ENCODE results near the gene VPS26A. TPM values are rescaled to one million over a fixed set of nuclear protein-coding genes. Genes with fewer than 3 reads are reported as not detected.

Gene VPS26A
- total and polyA plus RNA-seq, 2 donors (not counting 3 experiments of a cell fraction or from before 2014, with no cell fraction given) = 11.7 to 60.3 TPM

GRCh38 chr10:69209787-69210484 lies 86.0 kb downstream of the VPS26A start:
- DNase-seq (ENCODE audit: low read depth, low spot score) (no peak), FAIRE-seq (no peak)
- Histone ChIP-seq H3K9me1 (replicated peaks; ENCODE audit: control insufficient read depth, extremely low read depth, insufficient read depth, low read length) (no peaks in the 10 kb centered on the region), H3K4me2 (ENCODE audit: insufficient read depth, low read length) (no peak overlapping the region), H3K4me3 (replicated peaks in 1 of 3; ENCODE audit: insufficient read depth in 1 of 3, low read depth in 1 of 3, low read length in 3 of 3) (no peak overlapping the region), H4K20me1 (replicated peaks; ENCODE audit: control insufficient read depth, extremely low read depth, insufficient read depth, low read length) (no peaks in the 10 kb centered on the region), H3K9me3 (replicated peaks; ENCODE audit: control insufficient read depth, insufficient read depth, low read length) (no peaks in the 10 kb centered on the region), H3K4me1 (ENCODE audit: control insufficient read depth, extremely low read depth, insufficient read depth, low read length) (no peaks in the 10 kb centered on the region), H3K27ac (ENCODE audit: insufficient read depth, low read depth, low read length) (no peak overlapping the region), H3K79me2 (ENCODE audit: control insufficient read depth, insufficient read depth, low read length) (no peaks in the 10 kb centered on the region), H3K36me3 (ENCODE audit: control insufficient read depth in 2 of 2, extremely low read depth in 1 of 2, insufficient read depth in 2 of 2, low read length in 2 of 2) (peaks cover 11 to 12% of the 10 kb centered on the region in 2 experiments), H3K9ac (replicated peaks; ENCODE audit: extremely low read depth, insufficient read depth, low read length) (no peak overlapping the region), H2AFZ (ENCODE audit: low read depth, low read length) (no peak overlapping the region), H3K27me3 (ENCODE audit: control insufficient read depth in 2 of 2, insufficient read depth in 2 of 2, low read length in 2 of 2) (peaks cover 0 to 2% of the 10 kb centered on the region in 2 experiments)
- intact Hi-C loops (cut with micrococcal nuclease) = no loop called here
- no peak for TF ChIP-seq MAX (IDR thresholded peaks at IDR 0.05; ENCODE audit: insufficient read depth, insufficient read length)
- no peak for TF ChIP-seq FOS (IDR thresholded peaks at IDR 0.05; ENCODE audit: borderline replicate concordance, insufficient read depth, low read length)
- no peak for TF ChIP-seq EZH2 (IDR thresholded peaks at IDR 0.05; ENCODE audit: borderline replicate concordance, low read depth, low read length, severe bottlenecking)
- TF ChIP-seq POLR2AphosphoS5 (IDR thresholded peaks at IDR 0.05; ENCODE audit: insufficient read depth, low read depth, low read length) = no peak
- TF ChIP-seq POLR2A (IDR thresholded peaks at IDR 0.05; ENCODE audit: low read depth, low read length) = no peak
- no peak for TF ChIP-seq MYC (IDR thresholded peaks at IDR 0.05; ENCODE audit: low read depth, low read length)
- no peak for TF ChIP-seq JUN (IDR thresholded peaks at IDR 0.05; ENCODE audit: borderline replicate concordance, insufficient read depth, insufficient read length, low read depth)
- no peak for TF ChIP-seq CTCF (IDR thresholded peaks at IDR 0.05; ENCODE audit: extremely low read depth in 1 of 2, insufficient read depth in 1 of 2, low read depth in 1 of 2, low read length in 2 of 2)
- no peak for TF ChIP-seq GATA2 (IDR thresholded peaks at IDR 0.05; ENCODE audit: insufficient read depth, insufficient read length, low read depth, low read length)
- POLR2A ChIA-PET = no interaction called here
- CTCF ChIA-PET = no interaction called here
- BruUV-seq (replicated peaks) = no TSS peak
- dilution Hi-C loops (cut with MboI; ENCODE audit: extremely low pct_ligation_motif_present, low sequenced_read_pairs) = no loop called here
